GM12878 (cell line): Measurements from ENCODE around the gene STAB2. TPM values are rescaled to one million over a fixed set of nuclear protein-coding genes. Genes with fewer than 3 reads are reported as not detected.

ENCODE experiments used
- ATAC-seq: fragments of 200-7000 bp; cut with Tn5 transposase; 3 replicates; pipeline ENCODE4 v1.9.1; 2020; ENCODE audit warnings: mild to moderate bottlenecking, moderate library complexity
- BruUV-seq: library from RNA; stranded (reverse); fragments of 400-500 nt; replicated peaks from 2 replicates; lab custom pipeline; 2021; lab: Mats Ljungman, UMichigan
- CTCF ChIA-PET: fragments of 300-600 bp; sonication (Branson Sonifier 250); formaldehyde crosslinking; extraction: SDS; loops from one replicate; lab custom pipeline; 2021; ENCODE audit warnings: inconsistent platforms; lab: Yijun Ruan, JAX
- POLR2A ChIA-PET: fragments of 350-600 bp; formaldehyde crosslinking; extraction: SDS; loops from one replicate; lab custom pipeline; 2021; ENCODE audit warnings: inconsistent platforms; lab: Charles Lee
- RAD21 ChIA-PET: fragments of 300-600 bp; sonication (Branson Sonifier 250); formaldehyde crosslinking; loops from one replicate; lab custom pipeline; 2023; ENCODE audit warnings: antibody characterized with exemption; ENCODE audit not compliant: unreplicated experiment; lab: Charles Lee
- SMC1A ChIA-PET: fragments of 300-600 bp; sonication (Branson Sonifier 250); formaldehyde crosslinking; loops from one replicate; lab custom pipeline; 2023; ENCODE audit not compliant: unreplicated experiment, uncharacterized antibody; lab: Charles Lee
- DNase-seq: peaks from one replicate; pipeline ENCODE4 v3.0.0-alpha.2; 2011; ENCODE audit warnings: low read depth, low spot score
- FAIRE-seq: peaks from 3 replicates; lab custom pipeline; 2011; peaks lifted over from hg19 to GRCh38; lab: Jason Lieb, UNC
- H2AFZ ChIP-seq: 2 replicates; pipeline ENCODE4 v1.6.0; 2011; ENCODE audit warnings: low read depth, low read length, control low read depth; ENCODE audit not compliant: control insufficient read depth
- H3K27ac ChIP-seq: 2 replicates; pipeline ENCODE4 v1.5.1; 2011; ENCODE audit warnings: control low read depth; ENCODE audit not compliant: control insufficient read depth, insufficient read depth
- H3K27me3 ChIP-seq, 2 experiments: replicated peaks in 1 of 2; 2 replicates each; pipeline versions ENCODE4 v1.6.0 to v1.6.1; 2011; ENCODE audit warnings: low read length in 1 of 2; ENCODE audit not compliant: control insufficient read depth in 2 of 2, insufficient read depth in 2 of 2
- H3K36me3 ChIP-seq, 2 experiments: 2 replicates each; pipeline ENCODE4 v1.5.1; 2011; ENCODE audit warnings: low read length in 1 of 2; ENCODE audit not compliant: control insufficient read depth in 2 of 2, insufficient read depth in 2 of 2
- H3K4me1 ChIP-seq: 2 replicates; pipeline ENCODE4 v1.6.1; 2011; ENCODE audit warnings: mild to moderate bottlenecking, low read length, moderate library complexity, mixed read lengths; ENCODE audit not compliant: control insufficient read depth, insufficient read depth
- H3K4me2 ChIP-seq: 2 replicates; pipeline ENCODE4 v1.6.0; 2011; ENCODE audit warnings: control low read depth; ENCODE audit not compliant: control insufficient read depth, insufficient read depth
- H3K4me3 ChIP-seq: fragments of 200-600 bp; sonication (generic); 2 replicates; pipeline ENCODE4 v1.5.1; 2016
- H3K79me2 ChIP-seq: 2 replicates; pipeline ENCODE4 v1.6.0; 2011; ENCODE audit warnings: low read length; ENCODE audit not compliant: control insufficient read depth, insufficient read depth
- H3K9ac ChIP-seq: 2 replicates; pipeline ENCODE4 v1.8.0; 2011; ENCODE audit warnings: low read length, control low read depth, mixed read lengths; ENCODE audit not compliant: control insufficient read depth, insufficient read depth
- H3K9me3 ChIP-seq: replicated peaks from 3 replicates; pipeline ENCODE4 v1.5.1; 2011; ENCODE audit warnings: mild to moderate bottlenecking, low read length; ENCODE audit not compliant: control insufficient read depth, insufficient read depth
- H4K20me1 ChIP-seq: 2 replicates; pipeline ENCODE4 v1.6.0; 2011; ENCODE audit not compliant: control insufficient read depth, insufficient read depth
- ASH2L ChIP-seq: fragments of 300-600, 200-600 bp; sonication (generic); IDR thresholded peaks from 2 replicates; pipeline ENCODE4 v1.6.1; 2017; ENCODE audit warnings: low read depth, mild to moderate bottlenecking, borderline replicate concordance
- CHD1 ChIP-seq: IDR thresholded peaks from 2 replicates; pipeline ENCODE4 v1.6.1; 2012; ENCODE audit warnings: low read depth, low read length, improper control_type of control experiment
- JUND ChIP-seq: IDR thresholded peaks from 2 replicates; pipeline ENCODE4 v1.6.1; 2012; ENCODE audit warnings: low read depth, mild to moderate bottlenecking, low read length, improper control_type of control experiment, moderate library complexity
- MTA2 ChIP-seq: fragments of 450-650 bp; IDR thresholded peaks from 2 replicates; pipeline ENCODE4 v1.6.1; 2016; ENCODE audit warnings: low read depth, mild to moderate bottlenecking, moderate library complexity
- MYB ChIP-seq: fragments of 150-350 bp; IDR thresholded peaks from 2 replicates; pipeline ENCODE4 v1.6.1; 2014; ENCODE audit warnings: mild to moderate bottlenecking, low read depth, low read length, borderline replicate concordance
- NRF1 ChIP-seq: conservative IDR thresholded peaks from 2 replicates; pipeline ENCODE4 v1.6.1; 2011; ENCODE audit warnings: mild to moderate bottlenecking, low read depth, low read length, improper control_type of control experiment
- PRDM15 ChIP-seq: fragments of 450-650 bp; formaldehyde crosslinking; IDR thresholded peaks from 2 replicates; pipeline ENCODE4 v1.4.0; 2020; ENCODE audit warnings: mild to moderate bottlenecking, moderate library complexity
- SRF ChIP-seq, 2 experiments: IDR thresholded peaks; 2 replicates each; pipeline ENCODE4 v1.6.1; 2011; ENCODE audit warnings: low read depth in 2 of 2, low read length in 2 of 2, mild to moderate bottlenecking in 1 of 2, moderate library complexity in 1 of 2
- ZBED1 ChIP-seq: IDR thresholded peaks from 2 replicates; pipeline ENCODE4 v1.6.1; 2016; ENCODE audit warnings: borderline replicate concordance
- ZBTB11 ChIP-seq: fragments of 450-650 bp; formaldehyde crosslinking; IDR thresholded peaks from 2 replicates; pipeline ENCODE4 v1.5.0; 2022; ENCODE audit warnings: mild to moderate bottlenecking, missing genetic modification characterization
- ZBTB4 ChIP-seq: fragments of 450-650 bp; formaldehyde crosslinking; IDR thresholded peaks from 2 replicates; pipeline ENCODE4 v1.4.0; 2022; ENCODE audit warnings: mild to moderate bottlenecking, moderate library complexity
- WGBS: methylation state at CpG from one replicate; pipeline ENCODE4 v1.1.6; 2016; ENCODE audit warnings: low lambda C conversion rate; ENCODE audit not compliant: insufficient replicate concordance, insufficient coverage; ENCODE audit errors: missing lambda C conversion rate; 5-methylcytosine and 5-hydroxymethylcytosine counted together
- in situ Hi-C: fragments of 300-500 bp; cut with MboI; formaldehyde crosslinking; loops from 9 replicates; pipeline ENCODE4 v1.14.3; 2018; ENCODE audit warnings: mixed read lengths
- intact Hi-C: fragments of 100-400 bp; cut with micrococcal nuclease; formaldehyde crosslinking; loops from one replicate; pipeline ENCODE4 v1.14.2; 2022; ENCODE audit not compliant: unreplicated experiment
- polyA plus RNA-seq, 11 experiments: library from polyadenylated mRNA; depleted of rRNA in 4 of 11; unstranded in 6 of 11; stranded (reverse) in 5 of 11; fragments of >200 nt; fragmentation: Nextera tagmentation in 4 of 11; fragmentation: Illumina TruSeq in 1 of 11; extraction: Ambion mirVana in 4 of 11; extraction: Trizol in 1 of 11; gene quantifications; 1 replicate in 1 of 11; 2 replicates in 10 of 11; pipeline versions ENCODE4 v1.2.1 to v1.2.3, GENCODE V29; 2011 to 2016; ENCODE audit warnings: inconsistent platforms in 2 of 11, missing spikeins in 2 of 11, low read depth in 1 of 11
- total RNA-seq, 4 experiments: library from RNA; depleted of rRNA in 3 of 4; stranded (reverse); fragments of >200 nt in 3 of 4; fragmentation: Illumina TruSeq in 1 of 4; extraction: Trizol in 1 of 4; gene quantifications; 2 replicates each; pipeline versions ENCODE4 v1.2.1 to v1.2.3, GENCODE V29; 2013 to 2021

The STAB2 gene
- total and polyA plus RNA-seq, 10 of the 15 experiments (the other 5 are each of a cell fraction or from before 2014, with no cell fraction given), result 0.37 TPM; not detected in 9

GRCh38 chr12:103673891-103674375 lies 86.9 kb downstream of the STAB2 start (continued):
- TF ChIP-seq MYB, result no peak
- no peak for TF ChIP-seq PRDM15

- WGBS, result 28% methylated on average over 3 of the region's 3 CpGs
- TF ChIP-seq MTA2 (no peak), ZBED1 (no peak), JUND (no peak), ZBTB11 (CRISPR knock-in tag) (no peak), MYB (no peak), SRF (IDR thresholded peaks at IDR 0.05; ENCODE audit: low read depth in 2 of 2, low read length in 2 of 2) (no peak), ASH2L (no peak), ZBTB4 (CRISPR knock-in tag) (no peak), CHD1 (no peak), NRF1 (no peak)
These were observed 89.8 kb downstream of the STAB2 start for GRCh38 chr12:103676893-103677292.

More at GRCh38 chr12:103676893-103677292, 89.8 kb downstream of the STAB2 start:
- ChIA-PET RAD21 (no interaction called here), SMC1A (no interaction called here), POLR2A (no interaction called here), CTCF (interaction anchor here (1.2 kb wide), 1 partner anchor 10 kb away, joined by 4 read pairs; no protein-coding TSS in a partner anchor)
- intact Hi-C loops, result no loop called here
- in situ Hi-C loops, result no loop called here
- no peak overlapping the region for H2AFZ ChIP-seq
- H3K4me1 ChIP-seq, result no peaks in the 10 kb centered on the region
- BruUV-seq, result no TSS peak
- ATAC-seq, result no peak
- no peaks in the 10 kb centered on the region for H4K20me1 ChIP-seq
- DNase-seq, result no peak
- no peak overlapping the region for H3K9ac ChIP-seq
- H3K4me3 ChIP-seq, result no peak overlapping the region
- no peak for FAIRE-seq
- no peaks in the 10 kb centered on the region for H3K36me3 ChIP-seq
- no peaks in the 10 kb centered on the region for H3K9me3 ChIP-seq
- H3K4me2 ChIP-seq, result no peak overlapping the region
- no peaks in the 10 kb centered on the region for H3K79me2 ChIP-seq
- no peaks in the 10 kb centered on the region for H3K27me3 ChIP-seq
- H3K27ac ChIP-seq, result no peak overlapping the region
